ENCODE data around the gene WRAP53. TPM values are rescaled to one million over a fixed set of nuclear protein-coding genes. Genes with fewer than 3 reads are reported as not detected.

The WRAP53 gene
- polyA plus RNA-seq, 1 of the 3 experiments (the other 2 are of a cell fraction): 8.6 TPM

DNA sequence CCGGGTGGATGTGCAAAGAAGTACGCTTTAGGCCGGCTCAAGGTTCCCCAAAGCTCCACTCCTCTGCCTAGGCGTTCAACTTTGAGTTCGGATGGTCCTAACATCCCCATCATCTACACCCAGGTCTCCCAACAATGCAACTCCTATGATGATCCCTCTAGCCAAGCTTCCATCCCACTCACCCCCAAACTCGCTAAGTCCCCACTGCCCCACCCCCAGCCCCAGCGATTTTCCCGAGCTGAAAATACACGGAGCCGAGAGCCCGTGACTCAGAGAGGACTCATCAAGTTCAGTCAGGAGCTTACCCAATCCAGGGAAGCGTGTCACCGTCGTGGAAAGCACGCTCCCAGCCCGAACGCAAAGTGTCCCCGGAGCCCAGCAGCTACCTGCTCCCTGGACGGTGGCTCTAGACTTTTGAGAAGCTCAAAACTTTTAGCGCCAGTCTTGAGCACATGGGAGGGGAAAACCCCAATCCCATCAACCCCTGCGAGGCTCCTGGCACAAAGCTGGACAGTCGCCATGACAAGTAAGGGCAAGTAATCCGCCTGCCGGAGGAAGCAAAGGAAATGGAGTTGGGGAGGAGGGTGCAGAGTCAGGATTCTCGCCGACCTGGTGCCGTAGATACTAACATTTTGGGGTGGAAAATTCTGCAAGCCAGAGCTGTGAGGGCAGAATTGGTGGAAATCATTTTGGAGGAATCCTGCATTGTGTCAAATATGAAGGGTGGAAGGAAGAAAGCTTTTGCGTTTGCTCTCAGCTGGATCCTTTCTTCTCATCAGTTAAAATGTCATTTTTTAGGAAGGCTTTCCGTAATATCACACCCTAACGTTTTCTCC is 987 bp upstream of the WRAP53 start, which contains the start of gene TP53:
Gene TP53, minus strand, starts transcription at position 419 of the 836 bp plus-strand sequence. CDS start 10,896 bp downstream, outside the sequence.
- peak; percentile 82 for DNase-seq
- no peaks in the 10 kb centered on the region for H3K9me3 ChIP-seq
- peaks cover 12 to 17% of the 10 kb centered on the region in 2 experiments; a peak in 3 of 4 replicates for H3K4me1 ChIP-seq (ENCODE audit: control insufficient read depth in 1 of 2, insufficient read depth in 2 of 2, low read depth in 1 of 2, low read length in 1 of 2)
- H2AFZ ChIP-seq (ENCODE audit: low read depth): peak within 1 kb of the TSS; percentile 94
- TF ChIP-seq POLR2AphosphoS5 (IDR thresholded peaks at IDR 0.05; ENCODE audit: low read depth, low read length) (peak; percentile 98), MXI1 (IDR thresholded peaks at IDR 0.05; ENCODE audit: low read depth, low read length) (peak; percentile 97), RCOR1 (IDR thresholded peaks at IDR 0.05; ENCODE audit: low read length) (0 out of 2 replicates have a peak, but pooled peaks have one; percentile 42), JUND (IDR thresholded peaks at IDR 0.05) (peak; percentile 26; the same call in 1 of the 2 replicates), CHD2 (IDR thresholded peaks at IDR 0.05; ENCODE audit: low read length, partially characterized antibody) (peak; percentile 85), GABPA (IDR thresholded peaks at IDR 0.05; ENCODE audit: low read depth) (peak; percentile 56), FOSL2 (IDR thresholded peaks at IDR 0.05; ENCODE audit: borderline replicate concordance, low read depth) (peak; percentile 65; the same call in 1 of the 2 replicates), SIN3A (IDR thresholded peaks at IDR 0.05; ENCODE audit: borderline replicate concordance, low read depth, low read length) (peak; percentile 90), YY1 (IDR thresholded peaks at IDR 0.05; ENCODE audit: low read depth) (peak; percentile 98), TAF1 (IDR thresholded peaks at IDR 0.05; ENCODE audit: borderline replicate concordance, low read depth, low read length) (peak; percentile 91), RXRA (IDR thresholded peaks at IDR 0.05; ENCODE audit: borderline replicate concordance, low read depth) (no peak), FOXJ3 (CRISPR knock-in tag; IDR thresholded peaks at IDR 0.05) (no peak), RFX5 (IDR thresholded peaks at IDR 0.05; ENCODE audit: low read length) (no peak), TCF12 (IDR thresholded peaks at IDR 0.05) (peak; percentile 36; the same call in 1 of the 2 replicates), ELF1 (IDR thresholded peaks at IDR 0.05) (peak; percentile 50; the same call in 1 of the 2 replicates)
- TF ChIP-seq, protein P1, sequence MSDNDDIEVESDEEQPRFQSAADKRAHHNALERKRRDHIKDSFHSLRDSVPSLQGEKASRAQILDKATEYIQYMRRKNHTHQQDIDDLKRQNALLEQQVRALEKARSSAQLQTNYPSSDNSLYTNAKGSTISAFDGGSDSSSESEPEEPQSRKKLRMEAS (IDR thresholded peaks at IDR 0.05; ENCODE audit: low read depth): peak; percentile 96
- TF ChIP-seq, protein P2, sequence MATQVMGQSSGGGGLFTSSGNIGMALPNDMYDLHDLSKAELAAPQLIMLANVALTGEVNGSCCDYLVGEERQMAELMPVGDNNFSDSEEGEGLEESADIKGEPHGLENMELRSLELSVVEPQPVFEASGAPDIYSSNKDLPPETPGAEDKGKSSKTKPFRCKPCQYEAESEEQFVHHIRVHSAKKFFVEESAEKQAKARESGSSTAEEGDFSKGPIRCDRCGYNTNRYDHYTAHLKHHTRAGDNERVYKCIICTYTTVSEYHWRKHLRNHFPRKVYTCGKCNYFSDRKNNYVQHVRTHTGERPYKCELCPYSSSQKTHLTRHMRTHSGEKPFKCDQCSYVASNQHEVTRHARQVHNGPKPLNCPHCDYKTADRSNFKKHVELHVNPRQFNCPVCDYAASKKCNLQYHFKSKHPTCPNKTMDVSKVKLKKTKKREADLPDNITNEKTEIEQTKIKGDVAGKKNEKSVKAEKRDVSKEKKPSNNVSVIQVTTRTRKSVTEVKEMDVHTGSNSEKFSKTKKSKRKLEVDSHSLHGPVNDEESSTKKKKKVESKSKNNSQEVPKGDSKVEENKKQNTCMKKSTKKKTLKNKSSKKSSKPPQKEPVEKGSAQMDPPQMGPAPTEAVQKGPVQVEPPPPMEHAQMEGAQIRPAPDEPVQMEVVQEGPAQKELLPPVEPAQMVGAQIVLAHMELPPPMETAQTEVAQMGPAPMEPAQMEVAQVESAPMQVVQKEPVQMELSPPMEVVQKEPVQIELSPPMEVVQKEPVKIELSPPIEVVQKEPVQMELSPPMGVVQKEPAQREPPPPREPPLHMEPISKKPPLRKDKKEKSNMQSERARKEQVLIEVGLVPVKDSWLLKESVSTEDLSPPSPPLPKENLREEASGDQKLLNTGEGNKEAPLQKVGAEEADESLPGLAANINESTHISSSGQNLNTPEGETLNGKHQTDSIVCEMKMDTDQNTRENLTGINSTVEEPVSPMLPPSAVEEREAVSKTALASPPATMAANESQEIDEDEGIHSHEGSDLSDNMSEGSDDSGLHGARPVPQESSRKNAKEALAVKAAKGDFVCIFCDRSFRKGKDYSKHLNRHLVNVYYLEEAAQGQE (IDR thresholded peaks at IDR 0.05; ENCODE audit: low read depth, low read length): 0 out of 2 replicates have a peak, but pooled peaks have one; percentile 23
- TF ChIP-seq, protein P3, sequence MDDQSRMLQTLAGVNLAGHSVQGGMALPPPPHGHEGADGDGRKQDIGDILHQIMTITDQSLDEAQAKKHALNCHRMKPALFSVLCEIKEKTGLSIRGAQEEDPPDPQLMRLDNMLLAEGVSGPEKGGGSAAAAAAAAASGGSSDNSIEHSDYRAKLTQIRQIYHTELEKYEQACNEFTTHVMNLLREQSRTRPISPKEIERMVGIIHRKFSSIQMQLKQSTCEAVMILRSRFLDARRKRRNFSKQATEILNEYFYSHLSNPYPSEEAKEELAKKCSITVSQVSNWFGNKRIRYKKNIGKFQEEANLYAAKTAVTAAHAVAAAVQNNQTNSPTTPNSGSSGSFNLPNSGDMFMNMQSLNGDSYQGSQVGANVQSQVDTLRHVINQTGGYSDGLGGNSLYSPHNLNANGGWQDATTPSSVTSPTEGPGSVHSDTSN (IDR thresholded peaks at IDR 0.05): peak; percentile 36; the same call in 1 of the 2 replicates
- TF ChIP-seq, protein P4, sequence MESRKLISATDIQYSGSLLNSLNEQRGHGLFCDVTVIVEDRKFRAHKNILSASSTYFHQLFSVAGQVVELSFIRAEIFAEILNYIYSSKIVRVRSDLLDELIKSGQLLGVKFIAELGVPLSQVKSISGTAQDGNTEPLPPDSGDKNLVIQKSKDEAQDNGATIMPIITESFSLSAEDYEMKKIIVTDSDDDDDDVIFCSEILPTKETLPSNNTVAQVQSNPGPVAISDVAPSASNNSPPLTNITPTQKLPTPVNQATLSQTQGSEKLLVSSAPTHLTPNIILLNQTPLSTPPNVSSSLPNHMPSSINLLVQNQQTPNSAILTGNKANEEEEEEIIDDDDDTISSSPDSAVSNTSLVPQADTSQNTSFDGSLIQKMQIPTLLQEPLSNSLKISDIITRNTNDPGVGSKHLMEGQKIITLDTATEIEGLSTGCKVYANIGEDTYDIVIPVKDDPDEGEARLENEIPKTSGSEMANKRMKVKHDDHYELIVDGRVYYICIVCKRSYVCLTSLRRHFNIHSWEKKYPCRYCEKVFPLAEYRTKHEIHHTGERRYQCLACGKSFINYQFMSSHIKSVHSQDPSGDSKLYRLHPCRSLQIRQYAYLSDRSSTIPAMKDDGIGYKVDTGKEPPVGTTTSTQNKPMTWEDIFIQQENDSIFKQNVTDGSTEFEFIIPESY (IDR thresholded peaks at IDR 0.05; ENCODE audit: borderline replicate concordance, low read depth): peak; percentile 71
- TF ChIP-seq, protein P5, sequence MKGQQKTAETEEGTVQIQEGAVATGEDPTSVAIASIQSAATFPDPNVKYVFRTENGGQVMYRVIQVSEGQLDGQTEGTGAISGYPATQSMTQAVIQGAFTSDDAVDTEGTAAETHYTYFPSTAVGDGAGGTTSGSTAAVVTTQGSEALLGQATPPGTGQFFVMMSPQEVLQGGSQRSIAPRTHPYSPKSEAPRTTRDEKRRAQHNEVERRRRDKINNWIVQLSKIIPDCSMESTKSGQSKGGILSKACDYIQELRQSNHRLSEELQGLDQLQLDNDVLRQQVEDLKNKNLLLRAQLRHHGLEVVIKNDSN (IDR thresholded peaks at IDR 0.05; ENCODE audit: borderline replicate concordance, low read depth): no peak
- TF ChIP-seq, protein P6, sequence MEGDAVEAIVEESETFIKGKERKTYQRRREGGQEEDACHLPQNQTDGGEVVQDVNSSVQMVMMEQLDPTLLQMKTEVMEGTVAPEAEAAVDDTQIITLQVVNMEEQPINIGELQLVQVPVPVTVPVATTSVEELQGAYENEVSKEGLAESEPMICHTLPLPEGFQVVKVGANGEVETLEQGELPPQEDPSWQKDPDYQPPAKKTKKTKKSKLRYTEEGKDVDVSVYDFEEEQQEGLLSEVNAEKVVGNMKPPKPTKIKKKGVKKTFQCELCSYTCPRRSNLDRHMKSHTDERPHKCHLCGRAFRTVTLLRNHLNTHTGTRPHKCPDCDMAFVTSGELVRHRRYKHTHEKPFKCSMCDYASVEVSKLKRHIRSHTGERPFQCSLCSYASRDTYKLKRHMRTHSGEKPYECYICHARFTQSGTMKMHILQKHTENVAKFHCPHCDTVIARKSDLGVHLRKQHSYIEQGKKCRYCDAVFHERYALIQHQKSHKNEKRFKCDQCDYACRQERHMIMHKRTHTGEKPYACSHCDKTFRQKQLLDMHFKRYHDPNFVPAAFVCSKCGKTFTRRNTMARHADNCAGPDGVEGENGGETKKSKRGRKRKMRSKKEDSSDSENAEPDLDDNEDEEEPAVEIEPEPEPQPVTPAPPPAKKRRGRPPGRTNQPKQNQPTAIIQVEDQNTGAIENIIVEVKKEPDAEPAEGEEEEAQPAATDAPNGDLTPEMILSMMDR (IDR thresholded peaks at IDR 0.05): no peak
- no peaks in the 10 kb centered on the region for H3K27me3 ChIP-seq (ENCODE audit: insufficient read depth)
- H3K9ac ChIP-seq: peak within 1 kb of the TSS; percentile 99
- CTCF ChIA-PET: interaction anchor here (0.6 to 7.4 kb wide), 50 partner anchors 8 to 391 kb away, joined by 3 to 166 read pairs (median 5); partner anchors contain the start of genes ATP1B2, CD68, CHD3 and DNAH2
- WGBS (ENCODE audit: low lambda C conversion rate): under 1% methylated on average over 30 of the region's 30 CpGs
- H3K36me3 ChIP-seq (replicated peaks in 1 of 2; ENCODE audit: control insufficient read depth in 1 of 2, insufficient read depth in 2 of 2, low read length in 1 of 2): peaks cover 0 to 9% of the 10 kb centered on the region in 2 experiments
- H3K79me2 ChIP-seq (ENCODE audit: insufficient read depth): peaks cover 74% of the 10 kb centered on the region
- no peaks in the 10 kb centered on the region for H3K9me2 ChIP-seq
- H4K20me1 ChIP-seq (ENCODE audit: insufficient read depth): no peaks in the 10 kb centered on the region
- peak within 1 kb of the TSS; percentile 80 to 91 for H3K4me3 ChIP-seq (ENCODE audit: low read depth in 2 of 2, low read length in 1 of 2)
- peak within 1 kb of the TSS; percentile 97 to 98 for H3K27ac ChIP-seq (ENCODE audit: low read depth in 2 of 2, low read length in 1 of 2)
- POLR2A ChIA-PET: interaction anchor here (0.7 to 4.5 kb wide), 30 partner anchors 15 to 652 kb away, joined by 3 to 53 read pairs (median 4); partner anchors contain the start of genes ATP1B2, CHD3, CYB5D1 and DNAH2
- peaks cover 27% of the 10 kb centered on the region for H3F3A ChIP-seq (replicated peaks; ENCODE audit: insufficient read depth)
- H3K4me2 ChIP-seq: peak within 1 kb of the TSS; percentile 98
